HepG2 (cell line): Measurements from ENCODE around the gene NEAT1. TPM values are rescaled to one million over a fixed set of nuclear protein-coding genes. Genes with fewer than 3 reads are reported as not detected.

Experiments used
- ATAC-seq: fragments of 200-7000 bp; cut with Tn5 transposase; 3 replicates; pipeline ENCODE4 v1.9.1; 2020; ENCODE audit warnings: mild to moderate bottlenecking, moderate library complexity
- BruUV-seq: library from RNA; stranded (reverse); fragments of 400-500 nt; replicated peaks from 2 replicates; lab custom pipeline; 2021; lab: Mats Ljungman, UMichigan
- CTCF ChIA-PET: fragments of 300-600 bp; formaldehyde crosslinking; extraction: SDS; loops from one replicate; lab custom pipeline; 2021; ENCODE audit warnings: low total read pairs, inconsistent platforms, low intra/inter-chr PET ratio; lab: Yijun Ruan, JAX
- POLR2A ChIA-PET: fragments of 350-600 bp; sonication (Branson Sonifier 250); formaldehyde crosslinking; loops from one replicate; lab custom pipeline; 2020; ENCODE audit warnings: antibody characterized with exemption, inconsistent platforms; lab: Yijun Ruan, JAX
- DNase-seq: peaks from one replicate; pipeline ENCODE4 v3.0.0-alpha.2; 2015; ENCODE audit warnings: low spot score
- FAIRE-seq: peaks from 3 replicates; lab custom pipeline; 2011; peaks lifted over from hg19 to GRCh38; lab: Jason Lieb, UNC
- H2AFZ ChIP-seq: one replicate; pipeline ENCODE4 v1.6.1; 2011; ENCODE audit warnings: low read length, inconsistent platforms
- H3K27ac ChIP-seq: fragments of 300-600 bp; 3 replicates; pipeline ENCODE4 v1.8.0; 2011; ENCODE audit warnings: mixed run types, mild to moderate bottlenecking, mixed read lengths, low read length, inconsistent platforms; ENCODE audit not compliant: insufficient read depth; ENCODE audit errors: extremely low read length
- H3K27me3 ChIP-seq, 2 experiments: fragments of 200-600 bp in 1 of 2; 2 replicates in 1 of 2; 3 replicates in 1 of 2; pipeline versions ENCODE4 v1.6.0 to v1.8.0; 2011; ENCODE audit warnings: low read length in 2 of 2, mild to moderate bottlenecking in 2 of 2, moderate library complexity in 2 of 2, inconsistent platforms in 1 of 2; ENCODE audit not compliant: insufficient read depth in 2 of 2, control insufficient read depth in 1 of 2
- H3K36me3 ChIP-seq, 2 experiments: fragments of 200-600 bp in 1 of 2; replicated peaks in 1 of 2; 2 replicates in 1 of 2; 3 replicates in 1 of 2; pipeline versions ENCODE4 v1.5.1 to v1.8.0; 2011; ENCODE audit warnings: low read length in 2 of 2, inconsistent platforms in 1 of 2; ENCODE audit not compliant: insufficient read depth in 2 of 2, control insufficient read depth in 1 of 2
- H3K4me1 ChIP-seq: 2 replicates; pipeline ENCODE4 v1.5.1; 2012; ENCODE audit warnings: low read length, inconsistent platforms; ENCODE audit not compliant: insufficient read depth
- H3K4me2 ChIP-seq: 2 replicates; pipeline ENCODE4 v1.6.0; 2011; ENCODE audit warnings: low read depth, low read length, inconsistent platforms
- H3K4me3 ChIP-seq, 3 experiments: fragments of 200-600 bp in 1 of 3; sonication (generic), shearing (Covaris generic) in 1 of 3; replicated peaks in 1 of 3; 2 replicates each; pipeline ENCODE4 v1.5.1; 2011 to 2016; ENCODE audit warnings: low read length in 3 of 3, inconsistent platforms in 2 of 3, low read depth in 2 of 3, mild to moderate bottlenecking in 2 of 3, control low read depth in 1 of 3, mixed read lengths in 1 of 3; ENCODE audit not compliant: insufficient read depth in 1 of 3
- H3K79me2 ChIP-seq: one replicate; pipeline ENCODE4 v1.6.1; 2011; ENCODE audit warnings: low read length, inconsistent platforms; ENCODE audit not compliant: insufficient read depth
- H3K9ac ChIP-seq: 2 replicates; pipeline ENCODE4 v1.6.0; 2011; ENCODE audit warnings: mild to moderate bottlenecking, low read depth, low read length, inconsistent platforms; ENCODE audit not compliant: insufficient read depth
- H3K9me3 ChIP-seq: 2 replicates; pipeline ENCODE4 v1.5.1; 2012; ENCODE audit warnings: mild to moderate bottlenecking, low read length
- H4K20me1 ChIP-seq: 2 replicates; pipeline ENCODE4 v1.6.0; 2011; ENCODE audit warnings: inconsistent platforms, mild to moderate bottlenecking, low read length, moderate library complexity; ENCODE audit not compliant: insufficient read depth
- CREB3 ChIP-seq: sonication (generic); formaldehyde crosslinking; IDR thresholded peaks from 2 replicates; pipeline ENCODE4 v1.5.0; 2020; ENCODE audit warnings: missing genetic modification reagents
- IRF2 ChIP-seq: IDR thresholded peaks from 2 replicates; pipeline ENCODE4 v1.6.1; 2018; ENCODE audit warnings: missing genetic modification reagents, missing compliant biosample characterization
- LBX2 ChIP-seq: sonication (generic); formaldehyde crosslinking; IDR thresholded peaks from 2 replicates; pipeline ENCODE4 v1.5.0; 2020; ENCODE audit warnings: missing genetic modification reagents, mild to moderate bottlenecking, borderline replicate concordance
- NFYC ChIP-seq: IDR thresholded peaks from 2 replicates; pipeline ENCODE4 v1.6.1; 2016; ENCODE audit warnings: missing genetic modification reagents, missing compliant biosample characterization
- RCOR2 ChIP-seq: IDR thresholded peaks from 2 replicates; pipeline ENCODE4 v1.6.1; 2016; ENCODE audit warnings: missing biosample characterization, missing genetic modification reagents
- SP1 ChIP-seq, 2 experiments: fragments of 450-650 bp in 1 of 2; sonication (generic) in 1 of 2; formaldehyde crosslinking in 1 of 2; IDR thresholded peaks; 2 replicates each; pipeline versions ENCODE4 v1.4.0 to v1.6.1; 2016 to 2020; ENCODE audit warnings: missing genetic modification reagents in 1 of 2
- SP4 ChIP-seq: sonication (generic); formaldehyde crosslinking; IDR thresholded peaks from 2 replicates; pipeline ENCODE4 v1.8.1; 2023; ENCODE audit warnings: mild to moderate bottlenecking, missing genetic modification reagents
- ZBTB26 ChIP-seq: IDR thresholded peaks from 2 replicates; pipeline ENCODE4 v1.6.1; 2016; ENCODE audit warnings: missing compliant biosample characterization, missing genetic modification reagents, borderline replicate concordance
- ZNF205 ChIP-seq: IDR thresholded peaks from 2 replicates; pipeline ENCODE4 v1.6.1; 2018; ENCODE audit warnings: missing biosample characterization, missing genetic modification reagents
- ZNF691 ChIP-seq: sonication (generic); formaldehyde crosslinking; IDR thresholded peaks from 2 replicates; pipeline ENCODE4 v1.4.0; 2020; ENCODE audit warnings: missing genetic modification reagents, low read depth, mild to moderate bottlenecking, borderline replicate concordance
- ZNF740 ChIP-seq: sonication (generic); formaldehyde crosslinking; IDR thresholded peaks from 2 replicates; pipeline ENCODE4 v1.4.0; 2020; ENCODE audit warnings: missing genetic modification reagents
- ZNF83 ChIP-seq: sonication (generic); formaldehyde crosslinking; IDR thresholded peaks from 2 replicates; pipeline ENCODE4 v1.4.0; 2020; ENCODE audit warnings: missing genetic modification reagents, mild to moderate bottlenecking, borderline replicate concordance
- WGBS: methylation state at CpG from one replicate; pipeline ENCODE4 v1.1.6; 2017; ENCODE audit warnings: low lambda C conversion rate; 5-methylcytosine and 5-hydroxymethylcytosine counted together
- in situ Hi-C: cut with HindIII; loops from 2 replicates; pipeline ENCODE4 v1.10.0; 2017; ENCODE audit warnings: low pct_unique_long_range_greater_than_20kb; ENCODE audit not compliant: extremely low pct_ligation_motif_present
- intact Hi-C: fragments of 100-400 bp; cut with micrococcal nuclease; formaldehyde crosslinking; loops from one replicate; pipeline ENCODE4 v1.10.0; 2022; ENCODE audit not compliant: unreplicated experiment
- polyA plus RNA-seq, 8 experiments: library from polyadenylated mRNA; depleted of rRNA in 3 of 8; stranded (reverse) in 7 of 8; unstranded in 1 of 8; fragments of >200 nt; fragmentation: Illumina TruSeq in 4 of 8; extraction: Trizol in 4 of 8; gene quantifications; 2 replicates each; pipeline versions ENCODE4 v1.2.1 to v1.2.3, GENCODE V29; 2011 to 2016; ENCODE audit warnings: low read depth in 4 of 8, missing spikeins in 1 of 8, mixed read lengths in 1 of 8; ENCODE audit not compliant: insufficient read depth in 1 of 8
- total RNA-seq, 5 experiments: library from RNA; depleted of rRNA; stranded (reverse); fragments of >200 nt; fragmentation: Illumina TruSeq; extraction: Trizol; gene quantifications; 2 replicates each; pipeline ENCODE4 v1.2.3, GENCODE V29; 2016; ENCODE audit warnings: low read depth in 1 of 5

The NEAT1 gene
- total and polyA plus RNA-seq, 2 of the 13 experiments (the other 11 are each of a cell fraction or from before 2014, with no cell fraction given) = 20.5 to 41.2 TPM

GRCh38 chr11:65382033-65382803, 40.4 kb upstream of the NEAT1 start, which contains the start of gene SLC25A45:
Gene SLC25A45 (minus strand): TSS chr11:65382646. CDS start chr11:65381951, 695 bp downstream.
- no peaks in the 10 kb centered on the region for H4K20me1 ChIP-seq
- in situ Hi-C loops = loop anchor here (5.0 kb wide), 1 partner anchor 35 kb away; no protein-coding TSS in a partner anchor
- peak; percentile 80 for ATAC-seq
- H3K4me1 ChIP-seq = peaks cover 89% of the 10 kb centered on the region
- H2AFZ ChIP-seq = no peak within 1 kb of the TSS
- TSS peak; percentile 60 for BruUV-seq
- peak within 1 kb of the TSS; percentile 95 for H3K4me2 ChIP-seq
- intact Hi-C loops = loop anchor here (1.0 to 2.0 kb wide), 3 partner anchors 11 to 35 kb away; no protein-coding TSS in a partner anchor
- ChIA-PET CTCF (no interaction called here), POLR2A (interaction anchor here (0.7 to 16.8 kb wide), 11 partner anchors 11 to 128 kb away, joined by 3 to 433 read pairs (median 7); partner anchors contain the start of genes MALAT1 and NEAT1)
- FAIRE-seq = no peak
- no peaks in the 10 kb centered on the region for H3K9me3 ChIP-seq
- H3K27ac ChIP-seq = peak within 1 kb of the TSS; percentile 88
- H3K4me3 ChIP-seq = peak within 1 kb of the TSS; percentile 57 to 82 (median 65)
- no peaks in the 10 kb centered on the region for H3K36me3 ChIP-seq
- DNase-seq = peak; percentile 87
- 0% methylated on average over 16 of the region's 27 CpGs for WGBS
- no peaks in the 10 kb centered on the region; a peak in 1 of 5 replicates for H3K27me3 ChIP-seq
- H3K9ac ChIP-seq = peak within 1 kb of the TSS; percentile 71
- no peaks in the 10 kb centered on the region for H3K79me2 ChIP-seq
- TF ChIP-seq ZNF205 (peak; percentile 74), ZNF691 (CRISPR knock-in tag) (peak; percentile 91; the same call in 1 of the 2 replicates), RCOR2 (CRISPR knock-in tag) (peak; percentile 66), LBX2 (CRISPR knock-in tag) (no peak; the same call in 1 of the 2 replicates), IRF2 (CRISPR knock-in tag) (peak; percentile 87), CREB3 (CRISPR knock-in tag) (no peak), ZNF740 (CRISPR knock-in tag) (no peak), NFYC (CRISPR knock-in tag) (no peak), SP1 (IDR thresholded peaks at IDR 0.05) (no peak), SP1 (CRISPR knock-in tag; IDR thresholded peaks at IDR 0.05) (peak; percentile 73), ZBTB26 (CRISPR knock-in tag) (no peak; the same call in 1 of the 2 replicates), ZNF83 (CRISPR knock-in tag) (0 out of 2 replicates have a peak, but pooled peaks have one; percentile 62), SP4 (peak; percentile 70)
